H9 (cell line): Measurements from ENCODE around the gene GAD2. TPM values are rescaled to one million over a fixed set of nuclear protein-coding genes. Genes with fewer than 3 reads are reported as not detected.

Experiments
- DNase-seq: peaks from one replicate; pipeline ENCODE4 v3.0.0-alpha.2; 2017
- H2AFZ ChIP-seq: one replicate; pipeline ENCODE4 v1.6.1; 2013; ENCODE audit warnings: mild to moderate bottlenecking, low read length, control low read depth, moderate library complexity
- H2AK5ac ChIP-seq: 2 replicates; pipeline ENCODE4 v1.6.1; 2013; ENCODE audit warnings: low read length, control low read depth, mixed read lengths; ENCODE audit not compliant: insufficient read length
- H2BK120ac ChIP-seq: one replicate; pipeline ENCODE4 v1.6.1; 2013; ENCODE audit warnings: low read depth, mild to moderate bottlenecking, low read length, control low read depth, inconsistent platforms; ENCODE audit not compliant: poor library complexity, severe bottlenecking
- H2BK12ac ChIP-seq: 2 replicates; pipeline ENCODE4 v1.6.1; 2013; ENCODE audit warnings: low read length, control low read depth, mixed read lengths, low read depth; ENCODE audit not compliant: insufficient read length
- H2BK15ac ChIP-seq: 2 replicates; pipeline ENCODE4 v1.6.1; 2013; ENCODE audit warnings: low read depth, low read length, control low read depth
- H2BK20ac ChIP-seq: one replicate; pipeline ENCODE4 v1.6.1; 2013; ENCODE audit warnings: low read depth, mild to moderate bottlenecking, low read length, control low read depth, inconsistent platforms; ENCODE audit not compliant: poor library complexity, severe bottlenecking
- H2BK5ac ChIP-seq: 2 replicates; pipeline ENCODE4 v1.6.1; 2013; ENCODE audit warnings: low read length, control low read depth, mixed read lengths; ENCODE audit not compliant: insufficient read length
- H3K14ac ChIP-seq: 2 replicates; pipeline ENCODE4 v1.6.1; 2013; ENCODE audit warnings: low read length, control low read depth; ENCODE audit not compliant: insufficient read depth
- H3K18ac ChIP-seq: 2 replicates; pipeline ENCODE4 v1.6.1; 2013; ENCODE audit warnings: low read depth, mild to moderate bottlenecking, mixed read lengths, low read length, control low read depth; ENCODE audit not compliant: insufficient read length
- H3K23ac ChIP-seq: 2 replicates; pipeline ENCODE4 v1.6.1; 2013; ENCODE audit warnings: low read length, control low read depth, mixed read lengths, low read depth; ENCODE audit not compliant: insufficient read length
- H3K23me2 ChIP-seq: 2 replicates; pipeline ENCODE4 v1.6.1; 2013; ENCODE audit warnings: low read depth, mild to moderate bottlenecking, mixed read lengths, low read length, control low read depth; ENCODE audit not compliant: insufficient read length, poor library complexity, severe bottlenecking
- H3K27ac ChIP-seq: 2 replicates; pipeline ENCODE4 v1.5.1; 2013; ENCODE audit warnings: low read length, control low read depth, mixed read lengths, low read depth; ENCODE audit not compliant: insufficient read length
- H3K27me3 ChIP-seq: 2 replicates; pipeline ENCODE4 v1.6.1; 2013; ENCODE audit warnings: low read length, control low read depth, inconsistent platforms; ENCODE audit not compliant: insufficient read depth
- H3K4ac ChIP-seq: 2 replicates; pipeline ENCODE4 v1.6.1; 2013; ENCODE audit warnings: low read depth, mild to moderate bottlenecking, control low read depth, inconsistent platforms, low read length, moderate library complexity
- H3K4me1 ChIP-seq: 2 replicates; pipeline ENCODE4 v1.6.1; 2013; ENCODE audit warnings: low read length, control low read depth, inconsistent platforms; ENCODE audit not compliant: insufficient read depth
- H3K4me2 ChIP-seq: 2 replicates; pipeline ENCODE4 v1.6.1; 2013; ENCODE audit warnings: low read length, control low read depth, mixed read lengths; ENCODE audit not compliant: insufficient read length, insufficient read depth
- H3K56ac ChIP-seq: 2 replicates; pipeline ENCODE4 v1.6.1; 2013; ENCODE audit warnings: low read depth, mild to moderate bottlenecking, mixed read lengths, low read length, control low read depth; ENCODE audit not compliant: insufficient read length
- H3K79me1 ChIP-seq: 2 replicates; pipeline ENCODE4 v1.6.1; 2013; ENCODE audit warnings: low read depth, mild to moderate bottlenecking, moderate library complexity, low read length, control low read depth, inconsistent platforms; ENCODE audit not compliant: insufficient read depth, poor library complexity, severe bottlenecking
- H3K79me2 ChIP-seq: 2 replicates; pipeline ENCODE4 v1.6.1; 2013; ENCODE audit warnings: low read length, control low read depth, inconsistent platforms; ENCODE audit not compliant: insufficient read depth
- H3K9ac ChIP-seq: 2 replicates; pipeline ENCODE4 v1.6.1; 2013; ENCODE audit warnings: low read length, control low read depth, mixed read lengths; ENCODE audit not compliant: insufficient read length; ENCODE audit errors: extremely low read depth
- H3K9me3 ChIP-seq: one replicate; pipeline ENCODE4 v1.6.1; 2013; ENCODE audit warnings: low read depth, low read length, inconsistent platforms; ENCODE audit not compliant: control insufficient read depth
- H3T11ph ChIP-seq: one replicate; pipeline ENCODE4 v1.6.1; 2013; ENCODE audit warnings: mild to moderate bottlenecking, low read length, control low read depth, inconsistent platforms
- H4K20me1 ChIP-seq: one replicate; pipeline ENCODE4 v1.6.1; 2013; ENCODE audit not compliant: control insufficient read depth, insufficient read length, insufficient read depth
- H4K5ac ChIP-seq: 2 replicates; pipeline ENCODE4 v1.6.1; 2013; ENCODE audit warnings: low read depth, mild to moderate bottlenecking, mixed read lengths, low read length, control low read depth; ENCODE audit not compliant: insufficient read length
- H4K8ac ChIP-seq: replicated peaks from 2 replicates; pipeline ENCODE4 v1.6.1; 2013; ENCODE audit warnings: low read length, control low read depth, mixed read lengths, low read depth; ENCODE audit not compliant: insufficient read length
- H4K91ac ChIP-seq: 2 replicates; pipeline ENCODE4 v1.6.1; 2013; ENCODE audit warnings: low read depth, mild to moderate bottlenecking, moderate library complexity, mixed read lengths, low read length, control low read depth; ENCODE audit not compliant: insufficient read length
- H3K27ac Mint-ChIP-seq, 3 experiments: 2 replicates in 2 of 3; 3 replicates in 1 of 3; pipeline ENCODE4 v1.8.0; 2020 to 2021; ENCODE audit warnings: mixed read lengths in 3 of 3, mild to moderate bottlenecking in 1 of 3, moderate library complexity in 1 of 3
- H3K27me3 Mint-ChIP-seq: 2 replicates; pipeline ENCODE4 v1.8.0; 2021; ENCODE audit warnings: low read depth, mild to moderate bottlenecking, moderate library complexity, mixed read lengths
- H3K36me3 Mint-ChIP-seq, 3 experiments: 2 replicates in 2 of 3; 3 replicates in 1 of 3; pipeline ENCODE4 v1.8.0; 2020 to 2021; ENCODE audit warnings: low read depth in 3 of 3, mixed read lengths in 3 of 3; ENCODE audit not compliant: insufficient read depth in 1 of 3
- H3K4me1 Mint-ChIP-seq, 2 experiments: 2 replicates each; pipeline ENCODE4 v1.8.0; 2020; ENCODE audit warnings: mixed read lengths in 2 of 2
- H3K4me3 Mint-ChIP-seq, 2 experiments: 2 replicates in 1 of 2; 3 replicates in 1 of 2; pipeline ENCODE4 v1.8.0; 2020 to 2021; ENCODE audit warnings: mild to moderate bottlenecking in 2 of 2, mixed read lengths in 2 of 2, moderate library complexity in 1 of 2
- H3K9me3 Mint-ChIP-seq, 2 experiments: 2 replicates in 1 of 2; 3 replicates in 1 of 2; pipeline ENCODE4 v1.8.0; 2020; ENCODE audit warnings: mild to moderate bottlenecking in 2 of 2, mixed read lengths in 2 of 2, moderate library complexity in 1 of 2
- CTCF ChIP-seq: fragments of 200-600 bp; sonication (generic); conservative IDR thresholded peaks from 3 replicates; pipeline ENCODE4 v1.8.0; 2021; ENCODE audit warnings: antibody characterized with exemption, mild to moderate bottlenecking
- whole genome bisulfite sequencing: extraction: QIAGEN DNeasy Blood & Tissue Kit; methylation state at CpG from one replicate; pipeline ENCODE4 v1.1.7; 2013; ENCODE audit warnings: missing lambda C conversion rate, low lambda C conversion rate, mixed read lengths; ENCODE audit not compliant: insufficient read length; ENCODE audit errors: extremely low coverage; 5-methylcytosine and 5-hydroxymethylcytosine counted together
- total RNA-seq: library from RNA; stranded (reverse); gene quantifications from 2 replicates; pipeline ENCODE4 v1.2.1, GENCODE V29; 2021

Gene GAD2
- total RNA-seq, 1 experiment from 2014 or later, result 2.0 TPM

- H3K23ac ChIP-seq, result no peak overlapping the region
- no peak overlapping the region for H4K91ac ChIP-seq
- peaks cover 57% of the 10 kb centered on the region for H3K27me3 ChIP-seq
- H2AK5ac ChIP-seq, result no peak overlapping the region
- WGBS, result no CpG with 5 or more reads among the region's 12 CpGs
- H3K9me3 ChIP-seq, result no peaks in the 10 kb centered on the region
- no peak overlapping the region for H2AFZ ChIP-seq
- no peak overlapping the region for H3K56ac ChIP-seq
- no peak overlapping the region; a peak in 1 of 7 replicates for H3K27ac Mint-ChIP-seq
- H3K4me1 ChIP-seq, result peaks cover 7% of the 10 kb centered on the region; the same call in 1 of the 2 replicates
- no peak overlapping the region for H3T11ph ChIP-seq
- H4K8ac ChIP-seq, result no peak overlapping the region
- H2BK5ac ChIP-seq, result no peak overlapping the region
- DNase-seq, result no peak
- no peak overlapping the region for H3K18ac ChIP-seq
- H3K79me2 ChIP-seq, result no peaks in the 10 kb centered on the region
- no peak overlapping the region for H3K4ac ChIP-seq
- H3K14ac ChIP-seq, result no peak overlapping the region
- TF ChIP-seq CTCF, result no peak
- no peak overlapping the region for H3K9ac ChIP-seq
- no peak overlapping the region for H2BK120ac ChIP-seq
- peaks cover 32% of the 10 kb centered on the region for H3K27me3 Mint-ChIP-seq
- H3K4me3 Mint-ChIP-seq, result peak overlapping the region in 1 of 2 experiments; percentile 60; a peak in 4 of 5 replicates
- no peak overlapping the region for H3K27ac ChIP-seq
- H3K4me2 ChIP-seq, result peak overlapping the region; percentile 22
- H3K23me2 ChIP-seq, result peaks cover 35% of the 10 kb centered on the region
- no peak overlapping the region for H2BK15ac ChIP-seq
- no peak overlapping the region for H2BK20ac ChIP-seq
- H3K4me1 Mint-ChIP-seq, result peaks cover 50 to 54% of the 10 kb centered on the region in 2 experiments
- no peaks in the 10 kb centered on the region for H3K79me1 ChIP-seq
- H4K5ac ChIP-seq, result no peak overlapping the region
- no peaks in the 10 kb centered on the region for H4K20me1 ChIP-seq
- H3K36me3 Mint-ChIP-seq, result no peaks in the 10 kb centered on the region; a peak in 1 of 7 replicates
- no peak overlapping the region for H2BK12ac ChIP-seq
- H3K9me3 Mint-ChIP-seq, result peaks cover 0 to 5% of the 10 kb centered on the region in 2 experiments; a peak in 2 of 5 replicates
Measured at GRCh38 chr10:26212511-26212910, 4.1 kb upstream of the GAD2 start.
